Mononuclear cell (primary cell): ENCODE results near the gene PEMT. TPM values are rescaled to one million over a fixed set of nuclear protein-coding genes. Genes with fewer than 3 reads are reported as not detected.

Source experiments
- H3K27me3 ChIP-seq: 2 replicates; pipeline ENCODE4 v1.6.0; 2011; ENCODE audit warnings: low read length, control low read depth; ENCODE audit not compliant: insufficient read depth
- H3K4me1 ChIP-seq: 2 replicates; pipeline ENCODE4 v1.5.1; 2011; ENCODE audit warnings: mild to moderate bottlenecking, low read length, control low read depth; ENCODE audit not compliant: insufficient read depth
- H3K4me3 ChIP-seq: 2 replicates; pipeline ENCODE4 v1.5.1; 2011; ENCODE audit warnings: mild to moderate bottlenecking, low read length, moderate library complexity
- H3K9me3 ChIP-seq: 2 replicates; pipeline ENCODE4 v1.5.1; 2011; ENCODE audit warnings: low read depth, mild to moderate bottlenecking, control low read depth, low read length
- total RNA-seq: library from RNA; depleted of rRNA; stranded (reverse); fragments of >200 nt; gene quantifications from one replicate; pipeline ENCODE4 v1.2.3, GENCODE V29; 2012

The PEMT gene
- total RNA-seq, 1 donor = 13.9 TPM

GRCh38 chr17:17505610-17506171 is 85.8 kb downstream of the PEMT start:
- Histone ChIP-seq H3K4me1 (no peaks in the 10 kb centered on the region), H3K4me3 (no peak overlapping the region), H3K27me3 (no peaks in the 10 kb centered on the region), H3K9me3 (no peaks in the 10 kb centered on the region)

- no peaks in the 10 kb centered on the region for H3K9me3 ChIP-seq
- H3K27me3 ChIP-seq = no peaks in the 10 kb centered on the region
- H3K4me3 ChIP-seq = no peak overlapping the region
- no peaks in the 10 kb centered on the region for H3K4me1 ChIP-seq
Measured at GRCh38 chr17:17505151-17505550, 86.4 kb downstream of the PEMT start.

- no peaks in the 10 kb centered on the region for H3K4me1 ChIP-seq
- H3K4me3 ChIP-seq = no peak overlapping the region
- no peaks in the 10 kb centered on the region for H3K9me3 ChIP-seq
- H3K27me3 ChIP-seq = no peaks in the 10 kb centered on the region
Measured at GRCh38 chr17:17504341-17505140, 87.0 kb downstream of the PEMT start.

- Histone ChIP-seq H3K4me1 (no peaks in the 10 kb centered on the region), H3K27me3 (no peaks in the 10 kb centered on the region), H3K9me3 (no peaks in the 10 kb centered on the region), H3K4me3 (no peak overlapping the region)
Measured at GRCh38 chr17:17503566-17504130, 87.9 kb downstream of the PEMT start.

GRCh38 chr17:17502741-17503565 is 88.6 kb downstream of the PEMT start:
- H3K9me3 ChIP-seq = no peaks in the 10 kb centered on the region
- H3K4me3 ChIP-seq = no peak overlapping the region
- no peaks in the 10 kb centered on the region for H3K4me1 ChIP-seq
- no peaks in the 10 kb centered on the region for H3K27me3 ChIP-seq

- H3K9me3 ChIP-seq = no peaks in the 10 kb centered on the region
- H3K27me3 ChIP-seq = peaks cover under 1% of the 10 kb centered on the region
- H3K4me3 ChIP-seq = no peak overlapping the region
- H3K4me1 ChIP-seq = peaks cover 7% of the 10 kb centered on the region
Measured at GRCh38 chr17:17500999-17501605, 90.4 kb downstream of the PEMT start.

GRCh38 chr17:17499402-17500145 is 91.9 kb downstream of the PEMT start:
- H3K4me3 ChIP-seq = no peak overlapping the region
- no peaks in the 10 kb centered on the region for H3K9me3 ChIP-seq
- H3K4me1 ChIP-seq = peaks cover 21% of the 10 kb centered on the region
- H3K27me3 ChIP-seq = peaks cover 11% of the 10 kb centered on the region

- no peak overlapping the region for H3K4me3 ChIP-seq
- peaks cover 14% of the 10 kb centered on the region for H3K27me3 ChIP-seq
- H3K4me1 ChIP-seq = peaks cover 21% of the 10 kb centered on the region
- H3K9me3 ChIP-seq = no peaks in the 10 kb centered on the region
Measured at GRCh38 chr17:17498606-17499301, 92.8 kb downstream of the PEMT start.

GRCh38 chr17:17497845-17498520 is 93.5 kb downstream of the PEMT start:
- H3K4me1 ChIP-seq = peaks cover 21% of the 10 kb centered on the region
- H3K9me3 ChIP-seq = no peaks in the 10 kb centered on the region
- no peak overlapping the region for H3K4me3 ChIP-seq
- peaks cover 14% of the 10 kb centered on the region for H3K27me3 ChIP-seq

GRCh38 chr17:17497065-17497844 is 94.3 kb downstream of the PEMT start:
- Histone ChIP-seq H3K9me3 (no peaks in the 10 kb centered on the region), H3K4me3 (no peak overlapping the region), H3K4me1 (peaks cover 21% of the 10 kb centered on the region), H3K27me3 (peaks cover 14% of the 10 kb centered on the region)

- Histone ChIP-seq H3K4me1 (peaks cover 21% of the 10 kb centered on the region), H3K4me3 (peak within 1 kb of the TSS; percentile 47), H3K9me3 (no peaks in the 10 kb centered on the region), H3K27me3 (peaks cover 14% of the 10 kb centered on the region)
Measured at GRCh38 chr17:17496189-17497064, 95.1 kb downstream of the PEMT start, which contains the start of gene RASD1. TSS of gene RASD1 (minus strand) at chr17:17496395. CDS start at chr17:17496181, 214 bp downstream.
